ENCODE data around the gene MYL5. TPM values are rescaled to one million over a fixed set of nuclear protein-coding genes. Genes with fewer than 3 reads are reported as not detected.

The MYL5 gene
- total RNA-seq, 2 donors from 2014 or later = 7.4 to 21.8 TPM

GRCh38 chr4:651884-652642 is 22.3 kb upstream of the MYL5 start:
- ATAC-seq (no peak), DNase-seq (ENCODE audit: low spot score in 2 of 2) (no peak)
- Mint-ChIP-seq H3K27ac (no peak overlapping the region), H3K9me3 (no peaks in the 10 kb centered on the region), H3K36me3 (no peaks in the 10 kb centered on the region)

- H3K9me3 Mint-ChIP-seq = no peaks in the 10 kb centered on the region
- DNase-seq (ENCODE audit: low spot score in 2 of 2) (no peak), ATAC-seq (no peak)
- H3K27ac Mint-ChIP-seq = no peak overlapping the region
- H3K36me3 Mint-ChIP-seq = no peaks in the 10 kb centered on the region
Measured at GRCh38 chr4:653080-653821, 21.1 kb upstream of the MYL5 start.

GRCh38 chr4:653831-654502 is 20.4 kb upstream of the MYL5 start:
- no peaks in the 10 kb centered on the region for H3K36me3 Mint-ChIP-seq
- H3K9me3 Mint-ChIP-seq = no peaks in the 10 kb centered on the region
- no peak overlapping the region for H3K27ac Mint-ChIP-seq
- no peak for DNase-seq (ENCODE audit: low spot score in 2 of 2)
- ATAC-seq = no peak

- Mint-ChIP-seq H3K27ac (no peak overlapping the region), H3K9me3 (no peaks in the 10 kb centered on the region), H3K36me3 (no peaks in the 10 kb centered on the region)
- DNase-seq (ENCODE audit: low spot score in 2 of 2) (no peak), ATAC-seq (no peak)
Measured at GRCh38 chr4:654503-654845, 19.9 kb upstream of the MYL5 start.

GRCh38 chr4:654871-655463 is 19.4 kb upstream of the MYL5 start:
- H3K27ac Mint-ChIP-seq = no peak overlapping the region
- H3K36me3 Mint-ChIP-seq = peaks cover 0 to 3% of the 10 kb centered on the region in 2 donors
- H3K9me3 Mint-ChIP-seq = peaks cover 0 to 3% of the 10 kb centered on the region in 2 donors

GRCh38 chr4:655464-656151 is 18.7 kb upstream of the MYL5 start:
- H3K36me3 Mint-ChIP-seq = peaks cover 0 to 9% of the 10 kb centered on the region in 2 donors
- no peak overlapping the region for H3K27ac Mint-ChIP-seq
- peaks cover 0 to 7% of the 10 kb centered on the region in 2 donors for H3K9me3 Mint-ChIP-seq
- ATAC-seq (no peak), DNase-seq (ENCODE audit: low spot score in 2 of 2) (no peak)

More at GRCh38 chr4:654871-655463, 19.4 kb upstream of the MYL5 start:
- DNase-seq (ENCODE audit: low spot score in 2 of 2) (no peak), ATAC-seq (no peak)

- Mint-ChIP-seq H3K27ac (no peak overlapping the region), H3K9me3 (peaks cover 5 to 13% of the 10 kb centered on the region in 2 donors), H3K36me3 (peaks cover 0 to 15% of the 10 kb centered on the region in 2 donors)
- DNase-seq (ENCODE audit: low spot score in 2 of 2) (no peak), ATAC-seq (no peak)
Measured at GRCh38 chr4:656436-657337, 17.7 kb upstream of the MYL5 start.

GRCh38 chr4:657338-657833 is 17.0 kb upstream of the MYL5 start:
- Mint-ChIP-seq H3K27ac (no peak overlapping the region), H3K9me3 (peaks cover 5 to 13% of the 10 kb centered on the region in 2 donors), H3K36me3 (peaks cover 6 to 15% of the 10 kb centered on the region in 2 donors)
- no peak for DNase-seq (ENCODE audit: low spot score in 2 of 2)
- no peak for ATAC-seq

GRCh38 chr4:657834-658667 is 16.3 kb upstream of the MYL5 start:
- DNase-seq (ENCODE audit: low spot score in 2 of 2) (no peak), ATAC-seq (no peak)
- peaks cover 6 to 15% of the 10 kb centered on the region in 2 donors for H3K36me3 Mint-ChIP-seq
- peaks cover 5 to 13% of the 10 kb centered on the region in 2 donors for H3K9me3 Mint-ChIP-seq
- no peak overlapping the region for H3K27ac Mint-ChIP-seq

- no peak for ATAC-seq
- no peak overlapping the region for H3K27ac Mint-ChIP-seq
- no peak for DNase-seq (ENCODE audit: low spot score in 2 of 2)
- H3K36me3 Mint-ChIP-seq = peaks cover 6 to 15% of the 10 kb centered on the region in 2 donors
- H3K9me3 Mint-ChIP-seq = peaks cover 5 to 13% of the 10 kb centered on the region in 2 donors
Measured at GRCh38 chr4:658681-659667, 15.4 kb upstream of the MYL5 start.

- Mint-ChIP-seq H3K9me3 (peaks cover 5 to 13% of the 10 kb centered on the region in 2 donors), H3K36me3 (peaks cover 6 to 15% of the 10 kb centered on the region in 2 donors), H3K27ac (no peak overlapping the region)
- no peak for ATAC-seq
- DNase-seq (ENCODE audit: low spot score in 2 of 2) = no peak
Measured at GRCh38 chr4:659851-660250, 14.5 kb upstream of the MYL5 start.

GRCh38 chr4:660401-660800 is 13.9 kb upstream of the MYL5 start:
- H3K36me3 Mint-ChIP-seq = peaks cover 6 to 15% of the 10 kb centered on the region in 2 donors
- peaks cover 5 to 13% of the 10 kb centered on the region in 2 donors for H3K9me3 Mint-ChIP-seq
- no peak for ATAC-seq
- H3K27ac Mint-ChIP-seq = no peak overlapping the region
- DNase-seq (ENCODE audit: low spot score in 2 of 2) = no peak

GRCh38 chr4:661231-661630 is 13.1 kb upstream of the MYL5 start:
- Mint-ChIP-seq H3K36me3 (peaks cover 6 to 15% of the 10 kb centered on the region in 2 donors), H3K9me3 (peaks cover 5 to 13% of the 10 kb centered on the region in 2 donors), H3K27ac (no peak overlapping the region)
- ATAC-seq = no peak
- no peak for DNase-seq (ENCODE audit: low spot score in 2 of 2)
